IPS DF 19.7 (cell line): Measurements from ENCODE around the gene LAMC3.

Source experiments
- DNase-seq: peaks from one replicate; pipeline ENCODE4 v3.0.0-alpha.2; 2013; ENCODE audit warnings: low read depth, low spot score

Gene LAMC3

GRCh38 chr9:130979591-130980385, 29.2 kb upstream of the LAMC3 start:
- DNase-seq, result no peak

GRCh38 chr9:130980526-130980925, 28.4 kb upstream of the LAMC3 start:
- no peak for DNase-seq

- DNase-seq, result no peak
These were observed 27.8 kb upstream of the LAMC3 start for GRCh38 chr9:130981002-130981755.

GRCh38 chr9:130981756-130982137, 27.2 kb upstream of the LAMC3 start:
- DNase-seq, result no peak

GRCh38 chr9:130982636-130983358, 26.2 kb upstream of the LAMC3 start:
- DNase-seq, result no peak

GRCh38 chr9:130983359-130983670, 25.7 kb upstream of the LAMC3 start:
- no peak for DNase-seq

- no peak for DNase-seq
These were observed 25.0 kb upstream of the LAMC3 start for GRCh38 chr9:130983970-130984369.

GRCh38 chr9:130984521-130984920, 24.5 kb upstream of the LAMC3 start:
- DNase-seq, result no peak

- no peak for DNase-seq
These were observed 23.9 kb upstream of the LAMC3 start for GRCh38 chr9:130985029-130985428.

- DNase-seq, result no peak
These were observed 23.3 kb upstream of the LAMC3 start for GRCh38 chr9:130985606-130986162.

GRCh38 chr9:130986356-130986965, 22.5 kb upstream of the LAMC3 start:
- DNase-seq, result no peak

- DNase-seq, result no peak
These were observed 21.9 kb upstream of the LAMC3 start for GRCh38 chr9:130987054-130987453.

GRCh38 chr9:130987738-130988399, 21.1 kb upstream of the LAMC3 start:
- DNase-seq, result no peak

GRCh38 chr9:130988400-130988747, 20.6 kb upstream of the LAMC3 start:
- no peak for DNase-seq

GRCh38 chr9:130988905-130989304, 20.1 kb upstream of the LAMC3 start:
- no peak for DNase-seq

GRCh38 chr9:130989391-130989790, 19.6 kb upstream of the LAMC3 start:
- no peak for DNase-seq

GRCh38 chr9:130989891-130990290, 19.1 kb upstream of the LAMC3 start:
- DNase-seq, result no peak

GRCh38 chr9:130990306-130990977, 18.5 kb upstream of the LAMC3 start:
- DNase-seq, result no peak

- no peak for DNase-seq
These were observed 17.8 kb upstream of the LAMC3 start for GRCh38 chr9:130990978-130991777.
